Measurements from ENCODE around the gene SASH1. TPM values are rescaled to one million over a fixed set of nuclear protein-coding genes. Genes with fewer than 3 reads are reported as not detected.

SASH1 gene
- total and polyA plus RNA-seq, 11 donors: 10.7 to 47.5 (median 28.2) TPM

GRCh38 chr6:148448369-148449012 is 105.9 kb downstream of the SASH1 start:
- intact Hi-C loops (cut with DNase I): no loop called here
- Histone ChIP-seq H3K27ac (peak overlapping the region in 1 of 12 donors; percentile 67), H3K27me3 (no peaks in the 10 kb centered on the region), H3K9me3 (no peaks in the 10 kb centered on the region), H3K4me3 (no peak overlapping the region), H3K4me1 (peaks cover 0 to 38% (median 19%) of the 10 kb centered on the region in 12 donors), H3K36me3 (peaks cover 0 to 25% (median 0%) of the 10 kb centered on the region in 9 donors)
- no peak for DNase-seq
- 77 to 88% (median 81%) methylated on average over 6 of the region's 6 CpGs for WGBS, 4 donors
- TF ChIP-seq POLR2A (IDR thresholded peaks at IDR 0.05) (no peak), CTCF (IDR thresholded peaks at IDR 0.05) (no peak)
- no peak for ATAC-seq

GRCh38 chr6:148450866-148451265 is 108.2 kb downstream of the SASH1 start:
- H3K4me3 ChIP-seq: no peak overlapping the region
- ATAC-seq: no peak
- no peaks in the 10 kb centered on the region for H3K27me3 ChIP-seq
- H3K9me3 ChIP-seq: no peaks in the 10 kb centered on the region
- H3K4me1 ChIP-seq: peaks cover 0 to 58% (median 39%) of the 10 kb centered on the region in 12 donors
- intact Hi-C loops (cut with DNase I): loop anchor here in 1 of 10 donors (5.0 kb wide), 1 partner anchor 34 kb away; no protein-coding TSS in a partner anchor
- peak overlapping the region in 3 of 12 donors; percentile 12 to 41 (median 23) for H3K27ac ChIP-seq
- TF ChIP-seq POLR2A (IDR thresholded peaks at IDR 0.05) (no peak), CTCF (IDR thresholded peaks at IDR 0.05) (no peak)
- H3K36me3 ChIP-seq: peaks cover 0 to 20% (median 0%) of the 10 kb centered on the region in 9 donors
- no peak for DNase-seq

- TF ChIP-seq POLR2A (IDR thresholded peaks at IDR 0.05): no peak
- TF ChIP-seq CTCF (IDR thresholded peaks at IDR 0.05): peak in 2 of 12 donors; percentile 3 to 15
- H3K4me3 ChIP-seq: no peak overlapping the region
- peak overlapping the region in 7 of 12 donors; percentile 16 to 48 (median 23) for H3K27ac ChIP-seq
- WGBS, 4 donors: 58 to 74% (median 70%) methylated on average over 8 of the region's 8 CpGs
- intact Hi-C loops (cut with DNase I): loop anchor here in 1 of 10 donors (5.0 kb wide), 1 partner anchor 34 kb away; no protein-coding TSS in a partner anchor
- H3K9me3 ChIP-seq: no peaks in the 10 kb centered on the region
- DNase-seq (peak in 1 of 5 donors; percentile 52), ATAC-seq (peak in 1 of 4 donors; percentile 52)
- H3K36me3 ChIP-seq: peaks cover 0 to 16% (median 0%) of the 10 kb centered on the region in 9 donors
- H3K27me3 ChIP-seq: no peaks in the 10 kb centered on the region
- peaks cover 0 to 61% (median 41%) of the 10 kb centered on the region in 12 donors for H3K4me1 ChIP-seq
These were observed 109.1 kb downstream of the SASH1 start for GRCh38 chr6:148451690-148452089.

- H3K4me1 ChIP-seq: peaks cover 0 to 61% (median 35%) of the 10 kb centered on the region in 12 donors
- intact Hi-C loops (cut with DNase I): loop anchor here in 1 of 10 donors (5.0 kb wide), 1 partner anchor 36 kb away; no protein-coding TSS in a partner anchor
- H3K9me3 ChIP-seq: no peaks in the 10 kb centered on the region
- 75 to 86% (median 79%) methylated on average over 16 of the region's 16 CpGs for WGBS, 4 donors
- peak overlapping the region in 1 of 12 donors; percentile 23 for H3K27ac ChIP-seq
- peak in 1 of 4 donors; percentile 24 for ATAC-seq
- H3K27me3 ChIP-seq: no peaks in the 10 kb centered on the region
- H3K36me3 ChIP-seq: peaks cover 0 to 9% (median 0%) of the 10 kb centered on the region in 9 donors
- TF ChIP-seq CTCF (IDR thresholded peaks at IDR 0.05) (no peak), POLR2A (IDR thresholded peaks at IDR 0.05) (no peak)
- DNase-seq: no peak
- H3K4me3 ChIP-seq: no peak overlapping the region
These were observed 110.2 kb downstream of the SASH1 start for GRCh38 chr6:148452876-148453275.

All from heart left ventricle (tissue), 16 donors.